ENCODE results near the gene CEP85.
A peak's percentile ranks its signal among the peaks of the same experiment; 100 is the strongest.

Gene CEP85

DNA sequence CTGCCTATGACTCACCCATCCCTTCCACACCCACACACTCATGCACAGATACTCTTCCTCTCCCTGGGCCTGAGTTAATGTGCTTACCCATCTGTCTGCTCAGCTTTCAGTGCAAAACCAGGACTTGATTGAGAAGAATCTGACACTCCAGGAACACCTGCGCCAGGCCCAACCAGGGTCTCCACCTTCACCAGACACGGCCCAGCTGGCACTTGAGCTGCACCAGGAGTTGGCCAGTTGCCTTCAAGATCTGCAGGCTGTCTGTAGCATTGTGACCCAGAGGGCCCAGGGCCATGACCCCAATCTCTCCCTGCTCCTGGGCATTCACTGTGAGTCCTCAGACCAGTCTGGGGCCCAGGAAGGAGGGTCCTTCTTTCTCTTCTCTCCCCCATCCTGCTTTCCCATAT is 42.4 kb downstream of the CEP85 start:
- TF ChIP-seq, protein P1, sequence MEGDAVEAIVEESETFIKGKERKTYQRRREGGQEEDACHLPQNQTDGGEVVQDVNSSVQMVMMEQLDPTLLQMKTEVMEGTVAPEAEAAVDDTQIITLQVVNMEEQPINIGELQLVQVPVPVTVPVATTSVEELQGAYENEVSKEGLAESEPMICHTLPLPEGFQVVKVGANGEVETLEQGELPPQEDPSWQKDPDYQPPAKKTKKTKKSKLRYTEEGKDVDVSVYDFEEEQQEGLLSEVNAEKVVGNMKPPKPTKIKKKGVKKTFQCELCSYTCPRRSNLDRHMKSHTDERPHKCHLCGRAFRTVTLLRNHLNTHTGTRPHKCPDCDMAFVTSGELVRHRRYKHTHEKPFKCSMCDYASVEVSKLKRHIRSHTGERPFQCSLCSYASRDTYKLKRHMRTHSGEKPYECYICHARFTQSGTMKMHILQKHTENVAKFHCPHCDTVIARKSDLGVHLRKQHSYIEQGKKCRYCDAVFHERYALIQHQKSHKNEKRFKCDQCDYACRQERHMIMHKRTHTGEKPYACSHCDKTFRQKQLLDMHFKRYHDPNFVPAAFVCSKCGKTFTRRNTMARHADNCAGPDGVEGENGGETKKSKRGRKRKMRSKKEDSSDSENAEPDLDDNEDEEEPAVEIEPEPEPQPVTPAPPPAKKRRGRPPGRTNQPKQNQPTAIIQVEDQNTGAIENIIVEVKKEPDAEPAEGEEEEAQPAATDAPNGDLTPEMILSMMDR (IDR thresholded peaks at IDR 0.05; ENCODE audit: low read depth, low read length), result no peak
- no peak for DNase-seq (ENCODE audit: low read depth in 2 of 2)
- H3K4me3 ChIP-seq (replicated peaks in 1 of 2; ENCODE audit: low read depth in 2 of 2, low read length in 2 of 2), result no peak overlapping the region

DNA sequence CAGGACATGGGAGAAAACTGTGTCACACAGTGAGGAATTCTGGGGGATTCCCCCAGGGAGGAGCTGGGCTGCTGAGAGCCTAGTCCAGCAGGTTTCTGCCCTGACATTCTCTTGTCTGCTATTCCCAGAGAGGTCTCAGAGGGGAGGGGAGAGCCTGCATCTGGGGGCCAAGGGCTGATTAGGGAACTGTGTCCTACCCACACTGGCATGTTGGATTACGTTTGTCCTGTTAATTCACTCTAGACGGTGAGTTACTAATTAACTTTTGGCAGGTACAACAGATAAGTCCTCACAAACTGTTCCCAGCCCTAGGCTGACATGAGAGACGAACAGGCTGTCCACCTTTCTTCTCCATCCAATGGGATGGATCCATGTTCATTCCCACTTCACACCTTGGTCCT is 43.3 kb downstream of the CEP85 start:
- no peak for DNase-seq (ENCODE audit: low read depth in 2 of 2)
- H3K4me3 ChIP-seq (replicated peaks in 1 of 2; ENCODE audit: low read depth in 2 of 2, low read length in 2 of 2), result no peak overlapping the region
- TF ChIP-seq, protein P1 (IDR thresholded peaks at IDR 0.05; ENCODE audit: low read depth, low read length), result no peak

DNA sequence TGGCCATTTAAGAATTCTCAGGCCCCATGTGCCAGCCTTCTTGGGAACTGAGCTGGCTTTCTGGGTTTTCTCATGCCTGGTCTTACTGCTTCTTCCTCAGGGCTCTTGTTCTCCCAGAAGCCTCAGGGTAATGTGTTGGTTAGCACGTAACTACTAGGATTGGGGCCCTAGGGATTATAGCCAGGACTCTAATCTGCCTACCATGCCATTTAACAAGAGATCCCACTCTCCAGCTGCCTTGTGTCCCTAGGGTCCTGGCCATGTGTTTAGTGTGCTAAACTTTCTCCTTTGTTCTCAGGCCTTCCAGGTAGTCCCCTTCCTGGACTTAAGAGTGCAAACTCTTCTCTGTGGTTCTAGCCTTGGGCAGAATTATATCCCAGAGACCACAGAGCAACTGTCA is 43.7 kb downstream of the CEP85 start:
- TF ChIP-seq, protein P1 (IDR thresholded peaks at IDR 0.05; ENCODE audit: low read depth, low read length), result no peak
- no peak overlapping the region for H3K4me3 ChIP-seq (replicated peaks in 1 of 2; ENCODE audit: low read depth in 2 of 2, low read length in 2 of 2)

DNA sequence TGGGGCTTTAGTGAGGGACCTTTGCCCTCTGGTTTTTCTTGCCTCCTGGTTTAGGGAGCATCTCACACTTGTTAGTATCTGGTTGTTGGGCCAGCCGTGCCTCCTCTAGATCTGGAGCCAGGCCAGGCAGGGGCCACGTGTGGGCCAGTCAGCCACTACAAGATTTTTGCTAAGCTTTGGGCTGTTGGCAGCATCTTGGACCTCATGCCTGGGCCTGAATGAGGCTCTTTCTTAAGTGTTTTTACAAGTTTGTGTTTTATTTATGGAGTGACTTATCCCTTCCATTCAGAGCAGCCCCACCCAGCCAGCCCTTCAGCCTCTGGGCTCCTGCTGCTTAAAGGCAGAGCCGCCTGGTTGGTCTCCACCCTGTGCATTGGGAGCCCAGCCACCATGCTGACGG is 44.3 kb downstream of the CEP85 start:
- TF ChIP-seq, protein P1 (IDR thresholded peaks at IDR 0.05; ENCODE audit: low read depth, low read length), result no peak
- H3K4me3 ChIP-seq (replicated peaks in 1 of 2; ENCODE audit: low read depth in 2 of 2, low read length in 2 of 2), result no peak overlapping the region

More for the DNA sequence above, 43.7 kb downstream of the CEP85 start:
- no peak for DNase-seq (ENCODE audit: low read depth in 2 of 2)

DNA sequence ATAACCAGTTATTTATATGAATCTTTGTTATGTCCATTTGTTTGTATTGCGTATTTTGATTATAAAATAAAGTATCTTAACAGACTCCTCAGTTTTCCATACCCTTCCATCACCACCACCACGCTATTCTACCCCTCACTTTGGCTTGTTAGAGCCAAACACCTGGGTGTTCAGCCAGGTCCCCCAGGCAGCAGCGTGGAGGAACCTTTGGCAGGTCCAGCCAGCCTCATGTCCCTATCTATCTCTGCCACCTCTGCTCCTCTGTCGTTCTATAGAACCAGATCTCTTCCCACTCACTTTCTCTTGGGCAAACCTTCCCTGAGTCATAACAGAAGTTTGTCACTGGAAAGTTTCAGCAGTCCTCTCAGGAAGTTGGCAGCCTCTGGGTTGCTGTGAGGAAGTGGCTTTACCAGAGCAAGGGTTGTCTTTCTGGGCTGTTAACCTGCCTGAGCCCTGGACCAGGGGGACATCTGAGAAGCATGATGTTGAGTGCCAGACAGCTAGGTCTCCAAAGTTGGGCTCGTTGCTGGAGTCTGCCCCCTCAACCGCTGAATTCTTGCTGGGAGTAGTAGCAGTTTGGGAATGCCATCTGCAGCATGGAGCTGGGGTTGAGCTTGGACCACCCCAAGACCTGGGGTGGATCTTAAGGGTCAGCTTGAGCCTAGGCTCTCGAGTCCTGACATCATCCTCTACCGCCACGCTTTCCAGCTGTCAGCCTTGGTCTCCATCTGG is 44.9 kb downstream of the CEP85 start:
- H3K4me3 ChIP-seq (replicated peaks in 1 of 2; ENCODE audit: low read depth in 2 of 2, low read length in 2 of 2), result peak overlapping the region; percentile 79 to 86
- TF ChIP-seq, protein P1 (IDR thresholded peaks at IDR 0.05; ENCODE audit: low read depth, low read length), result no peak
- peak; percentile 49 to 77 for DNase-seq (ENCODE audit: low read depth in 2 of 2)

More for the DNA sequence above, 44.3 kb downstream of the CEP85 start:
- DNase-seq (ENCODE audit: low read depth in 2 of 2), result peak; percentile 83 to 87

DNA sequence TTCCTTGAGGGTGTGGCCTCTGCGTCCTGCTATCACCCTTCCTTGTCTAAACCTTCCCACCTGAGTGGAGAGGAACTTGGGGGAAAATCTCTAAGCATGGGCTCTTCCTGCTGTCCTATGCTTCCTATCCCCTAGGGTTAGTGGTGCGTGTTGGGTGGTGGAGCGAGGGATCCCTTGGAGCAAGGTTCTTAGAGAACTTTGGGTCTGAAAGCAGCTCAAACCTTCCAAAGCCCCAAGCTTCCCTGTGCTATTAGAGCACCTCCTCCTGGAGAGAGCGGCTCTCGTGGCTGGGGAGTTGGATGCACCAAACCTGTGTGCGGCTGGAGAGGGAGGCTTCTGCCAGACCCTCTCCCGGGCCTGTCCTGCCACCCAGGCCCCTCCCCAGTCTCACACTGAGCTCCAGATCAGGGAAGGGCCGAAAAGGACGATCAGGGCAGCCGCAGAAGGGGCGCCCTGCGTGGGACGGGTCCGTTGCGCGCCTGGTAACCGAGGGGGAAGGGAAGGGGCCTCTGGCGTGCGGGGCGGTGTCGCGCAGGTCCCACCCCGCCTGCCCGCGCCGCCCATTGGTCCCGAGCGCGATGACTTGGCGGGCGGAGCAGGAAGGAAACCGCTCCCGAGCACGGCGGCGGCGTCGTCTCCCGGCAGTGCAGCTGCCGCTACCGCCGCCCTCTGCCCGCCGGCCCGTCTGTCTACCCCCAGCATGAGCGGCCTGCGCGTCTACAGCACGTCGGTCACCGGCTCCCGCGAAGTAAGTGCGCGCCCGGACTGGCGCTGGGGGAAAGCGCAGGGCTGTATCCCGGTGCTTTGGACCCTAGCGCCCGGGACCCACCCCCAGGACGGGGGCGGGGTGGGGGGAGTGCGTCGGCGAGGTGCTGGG is 45.7 kb downstream of the CEP85 start, which contains the start of gene SH3BGRL3:
TSS of gene SH3BGRL3 (plus strand) at position 631 of the 877 bp plus-strand sequence. CDS start at position 701, 70 bp downstream.
- peak within 1 kb of the TSS; percentile 79 to 86 for H3K4me3 ChIP-seq (replicated peaks in 1 of 2; ENCODE audit: low read depth in 2 of 2, low read length in 2 of 2)
- DNase-seq (ENCODE audit: low read depth in 2 of 2), result peak; percentile 77 to 87
- TF ChIP-seq, protein P1 (IDR thresholded peaks at IDR 0.05; ENCODE audit: low read depth, low read length), result peak; percentile 49

Measured in cardiac fibroblast (primary cell).